Coronary artery (tissue), 2 donors: ENCODE measurements around the gene PLA2G2C.

Source experiments
- DNase-seq: peaks from one replicate; pipeline ENCODE4 v3.0.0-alpha.2; 2017; ENCODE audit warnings: low spot score
- H3K27ac ChIP-seq, 2 donors: fragments of 200-600 bp; sonication (generic); one replicate each; pipeline ENCODE4 v1.5.1; 2016 to 2019
- H3K4me3 ChIP-seq: fragments of 200-600 bp; sonication (generic); 2 replicates; pipeline ENCODE4 v1.5.1; 2016; ENCODE audit warnings: mild to moderate bottlenecking, moderate library complexity
- CTCF ChIP-seq: fragments of 200-600 bp; sonication (generic); IDR thresholded peaks from one replicate; pipeline ENCODE4 v1.5.1; 2019; ENCODE audit warnings: antibody characterized with exemption

The PLA2G2C gene

GRCh38 chr1:20120796-20121195 is 65.5 kb downstream of the PLA2G2C start:
- DNase-seq: no peak
- H3K27ac ChIP-seq: no peak overlapping the region
- no peak overlapping the region for H3K4me3 ChIP-seq
- no peak for TF ChIP-seq CTCF

GRCh38 chr1:20119347-20119746 is 67.0 kb downstream of the PLA2G2C start, which contains the start of gene PLA2G2D:
Gene PLA2G2D, minus strand, starts transcription at chr1:20119536. Its CDS starts 38 bp downstream, at chr1:20119498.
- TF ChIP-seq CTCF: no peak
- no peak within 1 kb of the TSS for H3K4me3 ChIP-seq
- DNase-seq: no peak
- no peak within 1 kb of the TSS for H3K27ac ChIP-seq

- no peak for TF ChIP-seq CTCF
- no peak for DNase-seq
- H3K27ac ChIP-seq: no peak overlapping the region
- no peak overlapping the region for H3K4me3 ChIP-seq
Measured at GRCh38 chr1:20117236-20117635, 69.1 kb downstream of the PLA2G2C start.

GRCh38 chr1:20115916-20116315 is 70.4 kb downstream of the PLA2G2C start:
- no peak for DNase-seq
- H3K4me3 ChIP-seq: no peak overlapping the region
- TF ChIP-seq CTCF: no peak
- no peak overlapping the region for H3K27ac ChIP-seq

- Histone ChIP-seq H3K4me3 (no peak overlapping the region), H3K27ac (no peak overlapping the region)
- DNase-seq: no peak
- no peak for TF ChIP-seq CTCF
Measured at GRCh38 chr1:20115479-20115878, 70.8 kb downstream of the PLA2G2C start.

- TF ChIP-seq CTCF: no peak
- no peak for DNase-seq
- no peak overlapping the region for H3K4me3 ChIP-seq
- no peak overlapping the region for H3K27ac ChIP-seq
Measured at GRCh38 chr1:20114021-20114648, 72.2 kb downstream of the PLA2G2C start.
